T-cell (primary cell): ENCODE measurements around the gene RNF181. TPM values are rescaled to one million over a fixed set of nuclear protein-coding genes. Genes with fewer than 3 reads are reported as not detected.
A peak's percentile ranks its signal among the peaks of the same experiment; 100 is the strongest.
"Not testable (repeated sequence)": the region's sequence is repeated elsewhere in the genome, so short reads cannot be mapped to it uniquely, and the experiment has no call there.

Experiments
- ATAC-seq, 4 experiments: fragments of 200-7000 bp in 3 of 4; fragments of 150-1000 bp in 1 of 4; cut with Tn5 transposase; replicated peaks in 1 of 4; 1 replicate in 3 of 4; 2 replicates in 1 of 4; pipeline ENCODE4 v1.10.0; 2021; ENCODE audit warnings: moderate library complexity in 3 of 4, mild to moderate bottlenecking in 2 of 4, moderate number of reproducible peaks in 1 of 4
- CTCF ChIA-PET, 2 donors: fragments of 300-600 bp; sonication (Branson Sonifier 250); formaldehyde crosslinking; loops; one replicate each; lab custom pipeline; 2022; ENCODE audit warnings: antibody characterized with exemption in 2 of 2; lab: Charles Lee
- POLR2A ChIA-PET, 2 donors: fragments of 300-600 bp; sonication (Branson Sonifier 250); formaldehyde crosslinking; loops; one replicate each; lab custom pipeline; 2022; ENCODE audit warnings: antibody characterized with exemption in 2 of 2; lab: Charles Lee
- DNase-seq, 35 experiments: peaks; one replicate each; pipeline versions ENCODE4 v3.0.0 to v3.0.0-alpha.2; 2013 to 2023
- H3K27ac ChIP-seq: one replicate; pipeline ENCODE4 v1.5.1; 2013; ENCODE audit warnings: low read length
- H3K27me3 ChIP-seq, 2 experiments: replicated peaks in 1 of 2; 1 replicate in 1 of 2; 2 replicates in 1 of 2; pipeline versions ENCODE4 v1.6.1 to v1.7.0; 2013; ENCODE audit warnings: low read length in 1 of 2, mixed read lengths in 1 of 2; ENCODE audit not compliant: control insufficient read depth in 2 of 2, insufficient read depth in 2 of 2; ENCODE audit errors: extremely low read depth in 1 of 2
- H3K36me3 ChIP-seq, 2 donors: 1 replicate in 1 of 2; 2 replicates in 1 of 2; pipeline versions ENCODE4 v1.6.1 to v1.7.0; 2013; ENCODE audit warnings: low read length in 1 of 2; ENCODE audit not compliant: control insufficient read depth in 2 of 2, insufficient read depth in 1 of 2; ENCODE audit errors: extremely low read depth in 1 of 2
- H3K4me1 ChIP-seq, 2 experiments: 1 replicate in 1 of 2; 2 replicates in 1 of 2; pipeline versions ENCODE4 v1.6.1 to v1.7.0; 2013; ENCODE audit warnings: low read length in 2 of 2, mixed read lengths in 1 of 2; ENCODE audit not compliant: insufficient read depth in 2 of 2, control insufficient read depth in 1 of 2; ENCODE audit errors: extremely low read depth in 1 of 2
- H3K4me3 ChIP-seq, 2 donors: 1 replicate in 1 of 2; 2 replicates in 1 of 2; pipeline versions ENCODE4 v1.5.1 to v1.7.0; 2013; ENCODE audit warnings: mild to moderate bottlenecking in 2 of 2, low read length in 1 of 2, moderate library complexity in 1 of 2; ENCODE audit not compliant: control insufficient read depth in 1 of 2; ENCODE audit errors: extremely low read depth in 1 of 2
- H3K9me3 ChIP-seq: 2 replicates; pipeline ENCODE4 v1.7.0; 2013
- H3K27ac Mint-ChIP-seq, 2 donors: one replicate each; pipeline ENCODE4 v1.8.0; 2020 to 2021; ENCODE audit warnings: mild to moderate bottlenecking in 2 of 2, mixed read lengths in 2 of 2
- H3K27me3 Mint-ChIP-seq, 2 donors: one replicate each; pipeline ENCODE4 v1.8.0; 2021 to 2022; ENCODE audit warnings: mixed read lengths in 2 of 2
- H3K36me3 Mint-ChIP-seq: one replicate; pipeline ENCODE4 v1.8.0; 2021; ENCODE audit warnings: mixed read lengths
- H3K4me1 Mint-ChIP-seq, 3 donors: one replicate each; pipeline ENCODE4 v1.8.0; 2020 to 2022; ENCODE audit warnings: mixed read lengths in 3 of 3, mild to moderate bottlenecking in 1 of 3
- H3K4me3 Mint-ChIP-seq, 3 donors: one replicate each; pipeline ENCODE4 v1.8.0; 2020 to 2022; ENCODE audit warnings: mild to moderate bottlenecking in 3 of 3, mixed read lengths in 3 of 3, moderate library complexity in 3 of 3
- H3K9me3 Mint-ChIP-seq, 3 donors: one replicate each; pipeline ENCODE4 v1.8.0; 2020 to 2022; ENCODE audit warnings: mixed read lengths in 3 of 3
- WGBS: methylation state at CpG from one replicate; pipeline ENCODE4 v1.1.5; 2013; ENCODE audit warnings: missing lambda C conversion rate; ENCODE audit not compliant: insufficient coverage; 5-methylcytosine and 5-hydroxymethylcytosine counted together
- total RNA-seq, 35 experiments: library from RNA in 6 of 35; stranded (reverse) in 6 of 35; fragments of 120-200 nt in 1 of 35; gene quantifications; one replicate each; pipeline versions ENCODE4 v1.2.1 to v1.2.4 and lab custom pipeline; 2013 to 2026

Gene RNF181
- total RNA-seq, 5 donors from 2014 or later (not counting 1 experiment from before 2014, with no cell fraction given): 49.9 to 74.6 (median 64.3) TPM

DNA sequence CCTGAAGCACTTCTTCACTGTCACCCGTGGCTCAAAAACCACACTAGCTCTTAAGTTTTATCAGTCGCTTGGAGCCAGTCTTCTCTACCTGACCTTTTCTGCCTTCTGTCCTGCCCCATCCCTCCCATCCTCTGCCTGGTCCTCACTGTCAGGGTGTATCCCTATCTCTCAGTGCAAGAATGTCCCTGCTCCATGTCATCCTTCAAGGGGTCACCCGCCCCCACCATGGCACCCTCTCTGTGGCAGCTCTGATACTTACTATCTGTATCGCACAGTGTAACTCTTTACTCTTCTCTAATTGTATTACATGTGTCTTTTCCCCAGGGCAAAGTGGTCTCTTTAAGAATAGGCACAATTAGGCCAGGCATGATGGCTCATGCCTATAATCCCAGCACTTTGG, 6.9 kb upstream of the RNF181 start:
- Histone ChIP-seq H3K36me3 (no peaks in the 10 kb centered on the region), H3K27me3 (no peaks in the 10 kb centered on the region), H3K9me3 (no peaks in the 10 kb centered on the region), H3K4me1 (peaks cover 20 to 30% of the 10 kb centered on the region in 2 experiments), H3K4me3 (no peak overlapping the region), H3K27ac (no peak overlapping the region)
- peaks cover 41 to 51% (median 50%) of the 10 kb centered on the region in 3 donors for H3K4me1 Mint-ChIP-seq
- ChIA-PET CTCF (no interaction called here), POLR2A (no interaction called here)
- H3K27me3 Mint-ChIP-seq: no peaks in the 10 kb centered on the region
- peak overlapping the region in 1 of 3 donors; percentile 14 for H3K4me3 Mint-ChIP-seq
- no peaks in the 10 kb centered on the region for H3K36me3 Mint-ChIP-seq
- WGBS: 85% methylated on average over 4 of the region's 4 CpGs
- H3K27ac Mint-ChIP-seq: peak overlapping the region; percentile 31 to 65
- no peaks in the 10 kb centered on the region for H3K9me3 Mint-ChIP-seq
- ATAC-seq: no peak
- no peak for DNase-seq

DNA sequence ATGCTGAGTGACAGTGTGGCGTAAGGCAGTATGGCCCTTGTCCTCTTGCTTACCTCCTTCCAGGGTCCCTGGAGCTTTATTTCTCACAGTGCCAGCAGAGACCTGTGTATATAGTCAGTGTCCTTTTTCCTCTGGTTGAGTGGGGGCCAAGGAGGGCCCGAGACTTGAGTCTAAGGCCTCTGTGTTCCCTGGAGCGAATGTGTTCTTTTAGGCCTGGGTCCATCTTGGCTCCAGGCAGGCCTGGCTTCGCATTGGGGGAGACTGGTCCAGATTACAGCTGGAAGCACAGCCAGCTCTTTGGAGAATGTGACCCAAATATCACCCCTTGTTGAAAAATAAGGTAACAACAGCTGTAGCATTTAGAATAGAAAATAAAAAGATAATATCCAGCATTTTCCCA, 6.4 kb upstream of the RNF181 start:
- ATAC-seq (no peak), DNase-seq (no peak)
- H3K27ac ChIP-seq: no peak overlapping the region
- Mint-ChIP-seq H3K9me3 (no peaks in the 10 kb centered on the region), H3K4me1 (peaks cover 41 to 51% (median 48%) of the 10 kb centered on the region in 3 donors), H3K27me3 (no peaks in the 10 kb centered on the region), H3K4me3 (no peak overlapping the region), H3K27ac (no peak overlapping the region), H3K36me3 (no peaks in the 10 kb centered on the region)
- H3K27me3 ChIP-seq: no peaks in the 10 kb centered on the region
- no peaks in the 10 kb centered on the region for H3K9me3 ChIP-seq
- ChIA-PET CTCF (no interaction called here), POLR2A (no interaction called here)
- H3K4me1 ChIP-seq: peaks cover 16 to 26% of the 10 kb centered on the region in 2 experiments
- WGBS: 100% methylated on average over 3 of the region's 4 CpGs
- no peaks in the 10 kb centered on the region for H3K36me3 ChIP-seq
- H3K4me3 ChIP-seq: no peak overlapping the region

DNA sequence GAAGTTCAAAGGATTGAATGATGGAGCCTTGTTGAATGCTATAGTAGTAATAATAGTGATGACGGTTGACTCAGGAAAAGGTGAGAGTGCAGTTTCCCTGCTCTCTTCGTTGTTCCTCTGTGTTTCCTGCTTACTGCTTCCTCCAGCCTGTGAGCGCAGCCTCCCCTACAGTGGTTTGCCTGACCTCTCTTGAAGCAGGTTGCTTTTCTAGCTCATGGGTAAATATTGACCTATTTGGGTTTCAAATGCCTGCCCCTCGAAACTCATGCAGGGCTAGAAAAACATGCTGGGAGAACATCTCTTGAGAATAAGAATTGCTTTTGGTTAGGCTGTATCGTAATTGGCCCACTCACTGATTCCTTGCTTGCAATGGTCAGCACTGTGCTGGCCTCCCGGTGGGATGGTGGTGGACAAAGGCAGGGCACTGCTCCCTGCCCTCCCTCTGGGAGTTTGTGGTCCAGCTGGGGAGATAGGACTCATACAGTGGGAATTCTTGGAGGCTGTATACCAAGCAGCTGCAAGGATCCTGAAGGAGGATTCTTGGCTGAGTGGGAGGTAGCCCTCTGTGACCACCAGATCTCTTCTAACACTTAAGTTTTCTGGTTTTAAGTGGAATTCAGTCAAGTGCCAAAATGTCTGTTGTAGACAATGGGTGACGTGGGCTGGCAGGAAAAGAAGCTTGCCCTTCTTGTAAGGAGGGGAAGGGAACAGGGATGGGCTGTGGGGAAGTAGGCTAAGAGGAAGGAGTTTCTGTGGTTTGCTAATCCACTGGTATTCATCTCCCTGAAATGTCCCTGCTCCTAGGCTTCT, 5.4 kb upstream of the RNF181 start:
- Mint-ChIP-seq H3K27me3 (no peaks in the 10 kb centered on the region), H3K36me3 (no peaks in the 10 kb centered on the region), H3K4me1 (peaks cover 45 to 52% (median 52%) of the 10 kb centered on the region in 3 donors), H3K4me3 (no peak overlapping the region), H3K9me3 (no peaks in the 10 kb centered on the region), H3K27ac (peak overlapping the region; percentile 38 to 76)
- Histone ChIP-seq H3K4me1 (peaks cover 16 to 27% of the 10 kb centered on the region in 2 experiments), H3K9me3 (no peaks in the 10 kb centered on the region), H3K27me3 (no peaks in the 10 kb centered on the region), H3K36me3 (no peaks in the 10 kb centered on the region), H3K4me3 (no peak overlapping the region), H3K27ac (no peak overlapping the region)
- DNase-seq (no peak), ATAC-seq (no peak)
- CTCF ChIA-PET: interaction anchor here in 1 of 2 donors (0.6 kb wide), 1 partner anchor 32 kb away, joined by 3 read pairs; no protein-coding TSS in a partner anchor
- 87% methylated on average over 5 of the region's 7 CpGs for WGBS
- POLR2A ChIA-PET: no interaction called here

DNA sequence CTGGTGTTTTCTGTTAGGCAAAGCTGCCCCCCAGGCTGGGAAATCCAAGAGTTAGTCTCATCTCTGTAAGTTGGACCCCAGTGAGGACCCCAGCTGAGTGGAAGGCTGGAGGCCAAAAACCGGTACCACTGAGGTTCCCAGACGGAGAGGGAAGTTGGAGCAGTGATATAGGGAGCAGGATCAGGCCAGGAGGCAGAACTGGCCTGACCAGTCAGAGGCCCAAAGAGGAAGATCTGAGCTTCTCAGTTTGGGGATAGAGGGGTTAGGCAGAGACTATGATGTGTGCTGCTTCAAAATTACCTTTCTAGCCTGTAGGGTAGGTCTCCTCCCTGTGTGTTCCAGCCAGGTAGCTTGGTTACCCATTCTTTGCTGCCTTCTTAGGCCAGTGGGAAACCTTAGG, 4.6 kb upstream of the RNF181 start:
- POLR2A ChIA-PET: interaction anchor here in 1 of 2 donors (0.5 kb wide), 1 partner anchor 25 kb away, joined by 4 read pairs; no protein-coding TSS in a partner anchor
- no peak overlapping the region for H3K4me3 ChIP-seq
- CTCF ChIA-PET: interaction anchor here in 1 of 2 donors (0.6 kb wide), 1 partner anchor 32 kb away, joined by 3 read pairs; no protein-coding TSS in a partner anchor
- WGBS: 84% methylated on average over 2 of the region's 2 CpGs
- H3K4me1 Mint-ChIP-seq: peaks cover 42 to 52% (median 50%) of the 10 kb centered on the region in 3 donors
- peak overlapping the region in 1 of 2 donors; percentile 22 for H3K27ac Mint-ChIP-seq
- H3K36me3 ChIP-seq: no peaks in the 10 kb centered on the region
- no peak overlapping the region for H3K27ac ChIP-seq
- H3K9me3 Mint-ChIP-seq: no peaks in the 10 kb centered on the region
- no peaks in the 10 kb centered on the region for H3K9me3 ChIP-seq
- H3K36me3 Mint-ChIP-seq: peaks cover 3% of the 10 kb centered on the region
- H3K4me1 ChIP-seq: peaks cover 9 to 21% of the 10 kb centered on the region in 2 experiments
- no peak for DNase-seq
- ATAC-seq: no peak
- H3K4me3 Mint-ChIP-seq: no peak overlapping the region
- H3K27me3 Mint-ChIP-seq: no peaks in the 10 kb centered on the region
- H3K27me3 ChIP-seq: no peaks in the 10 kb centered on the region

DNA sequence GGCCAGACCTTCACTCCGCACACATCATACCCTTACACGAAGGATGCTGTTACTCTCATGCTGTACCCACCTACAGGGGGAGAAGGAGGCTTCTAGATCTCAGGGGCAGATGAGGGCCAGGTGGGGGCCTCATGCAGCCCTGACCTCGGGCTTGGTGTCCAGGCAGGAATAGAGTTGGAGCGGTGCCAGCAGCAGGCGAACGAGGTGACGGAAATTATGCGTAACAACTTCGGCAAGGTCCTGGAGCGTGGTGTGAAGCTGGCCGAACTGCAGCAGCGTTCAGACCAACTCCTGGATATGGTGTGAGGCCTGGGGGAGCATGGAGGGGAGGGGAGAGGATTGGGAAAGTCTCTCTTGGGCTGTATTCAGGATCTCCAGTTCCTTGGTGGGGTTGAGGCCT, 4.0 kb upstream of the RNF181 start:
- no peaks in the 10 kb centered on the region for H3K9me3 Mint-ChIP-seq
- no peak for DNase-seq
- 93% methylated on average over 10 of the region's 12 CpGs for WGBS
- H3K4me1 ChIP-seq: peaks cover 15 to 25% of the 10 kb centered on the region in 2 experiments
- no peak overlapping the region for H3K27ac ChIP-seq
- no peaks in the 10 kb centered on the region for H3K36me3 ChIP-seq
- POLR2A ChIA-PET: interaction anchor here in 1 of 2 donors (0.5 kb wide), 1 partner anchor 26 kb away, joined by 4 read pairs; no protein-coding TSS in a partner anchor
- CTCF ChIA-PET: no interaction called here
- no peak for ATAC-seq
- H3K27me3 Mint-ChIP-seq: no peaks in the 10 kb centered on the region
- peaks cover 43 to 56% (median 52%) of the 10 kb centered on the region in 3 donors for H3K4me1 Mint-ChIP-seq
- H3K27me3 ChIP-seq: no peaks in the 10 kb centered on the region
- peaks cover 3% of the 10 kb centered on the region for H3K36me3 Mint-ChIP-seq
- peak overlapping the region in 1 of 2 donors; percentile 12 for H3K27ac Mint-ChIP-seq
- H3K4me3 ChIP-seq: no peak overlapping the region
- no peak overlapping the region for H3K4me3 Mint-ChIP-seq
- H3K9me3 ChIP-seq: no peaks in the 10 kb centered on the region

DNA sequence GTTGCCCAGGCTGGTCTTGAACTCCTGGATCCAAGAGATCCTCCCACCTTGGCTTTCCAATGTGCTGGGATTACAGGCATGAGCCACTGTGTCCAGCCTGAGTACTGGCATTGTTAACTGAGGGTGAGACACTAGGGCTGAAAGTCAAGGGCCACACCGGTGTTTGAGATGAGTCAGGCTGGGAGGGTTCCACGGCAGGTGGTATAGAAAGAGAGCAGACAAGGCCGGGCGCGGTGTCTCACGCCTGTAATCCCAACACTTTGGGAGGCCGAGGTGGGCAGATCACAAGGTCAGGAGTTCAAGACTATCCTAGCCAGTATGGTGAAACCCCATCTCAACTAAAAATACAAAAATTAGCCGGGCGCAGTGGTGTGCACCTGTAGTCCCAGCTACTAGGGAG, 3.2 kb upstream of the RNF181 start:
- H3K9me3 Mint-ChIP-seq, H3K9me3 ChIP-seq, H3K36me3 ChIP-seq, H3K27ac ChIP-seq, H3K27me3 Mint-ChIP-seq, ATAC-seq, POLR2A ChIA-PET, H3K36me3 Mint-ChIP-seq, H3K4me3 ChIP-seq, H3K27me3 ChIP-seq, DNase-seq: not testable (repeated sequence)
- peaks cover 15 to 33% of the 10 kb centered on the region in 2 experiments for H3K4me1 ChIP-seq
- H3K4me1 Mint-ChIP-seq: peaks cover 48 to 61% (median 55%) of the 10 kb centered on the region in 3 donors
- H3K27ac Mint-ChIP-seq: peak overlapping the region in 1 of 2 donors; percentile 11
- 95% methylated on average over 6 of the region's 9 CpGs for WGBS
- peak overlapping the region in 1 of 3 donors; percentile 27 for H3K4me3 Mint-ChIP-seq
- CTCF ChIA-PET: interaction anchor here in 1 of 2 donors (0.6 kb wide), 2 partner anchors 12 to 41 kb away, joined by 3 to 4 read pairs; no protein-coding TSS in a partner anchor
